ENCODE measurements around the gene TUSC2.

DNA sequence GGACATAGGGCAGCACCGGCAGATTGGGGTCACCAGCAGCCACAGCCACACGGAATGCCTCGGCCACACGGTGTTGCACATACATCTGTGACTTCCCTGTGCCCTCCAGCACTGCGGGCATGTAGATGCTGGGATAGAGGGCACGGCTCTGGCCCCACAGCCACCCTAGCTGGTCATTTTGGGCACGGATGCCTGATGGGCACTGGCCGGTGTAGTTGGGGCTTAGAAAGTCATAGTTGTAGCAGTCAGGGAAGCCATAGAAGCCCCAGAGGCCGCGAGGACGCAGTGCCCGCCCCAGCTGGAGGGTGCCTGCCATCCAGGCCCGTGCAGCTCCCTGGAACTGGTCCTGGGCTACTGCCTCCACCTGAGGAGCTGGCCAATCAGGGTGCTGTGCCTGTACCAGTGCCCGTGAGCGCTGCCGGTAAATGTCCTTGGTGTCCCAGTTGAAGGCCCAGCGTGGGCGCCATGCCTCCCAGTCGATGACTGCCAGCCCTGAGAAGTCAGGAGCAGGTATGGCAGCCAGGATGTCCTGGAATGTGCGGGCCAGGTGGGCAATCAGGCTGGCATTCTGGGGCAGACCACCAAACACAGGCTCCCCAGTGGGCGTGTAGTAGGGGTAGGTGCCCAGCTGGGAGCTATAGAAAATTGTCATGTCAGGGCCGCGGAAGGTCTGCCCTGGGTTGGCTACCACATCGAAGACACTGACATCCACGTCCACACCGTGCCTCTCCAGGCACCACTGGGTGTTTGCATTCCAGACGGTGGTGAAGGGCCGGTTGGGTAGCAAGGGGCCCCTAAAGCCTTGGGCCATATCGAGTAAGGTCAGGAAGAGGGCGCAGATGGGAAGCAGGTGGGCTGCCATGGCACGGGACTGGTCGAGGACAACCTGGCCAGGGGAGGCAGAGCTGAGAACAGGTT is 25.7 kb downstream of the TUSC2 start:
- TF ChIP-seq, protein P1, sequence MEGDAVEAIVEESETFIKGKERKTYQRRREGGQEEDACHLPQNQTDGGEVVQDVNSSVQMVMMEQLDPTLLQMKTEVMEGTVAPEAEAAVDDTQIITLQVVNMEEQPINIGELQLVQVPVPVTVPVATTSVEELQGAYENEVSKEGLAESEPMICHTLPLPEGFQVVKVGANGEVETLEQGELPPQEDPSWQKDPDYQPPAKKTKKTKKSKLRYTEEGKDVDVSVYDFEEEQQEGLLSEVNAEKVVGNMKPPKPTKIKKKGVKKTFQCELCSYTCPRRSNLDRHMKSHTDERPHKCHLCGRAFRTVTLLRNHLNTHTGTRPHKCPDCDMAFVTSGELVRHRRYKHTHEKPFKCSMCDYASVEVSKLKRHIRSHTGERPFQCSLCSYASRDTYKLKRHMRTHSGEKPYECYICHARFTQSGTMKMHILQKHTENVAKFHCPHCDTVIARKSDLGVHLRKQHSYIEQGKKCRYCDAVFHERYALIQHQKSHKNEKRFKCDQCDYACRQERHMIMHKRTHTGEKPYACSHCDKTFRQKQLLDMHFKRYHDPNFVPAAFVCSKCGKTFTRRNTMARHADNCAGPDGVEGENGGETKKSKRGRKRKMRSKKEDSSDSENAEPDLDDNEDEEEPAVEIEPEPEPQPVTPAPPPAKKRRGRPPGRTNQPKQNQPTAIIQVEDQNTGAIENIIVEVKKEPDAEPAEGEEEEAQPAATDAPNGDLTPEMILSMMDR (tag by site-specific recombination; IDR thresholded peaks at IDR 0.05) = no peak
- TF ChIP-seq ZNF324 (tag by site-specific recombination; IDR thresholded peaks at IDR 0.05) = no peak
- TF ChIP-seq, protein P2, sequence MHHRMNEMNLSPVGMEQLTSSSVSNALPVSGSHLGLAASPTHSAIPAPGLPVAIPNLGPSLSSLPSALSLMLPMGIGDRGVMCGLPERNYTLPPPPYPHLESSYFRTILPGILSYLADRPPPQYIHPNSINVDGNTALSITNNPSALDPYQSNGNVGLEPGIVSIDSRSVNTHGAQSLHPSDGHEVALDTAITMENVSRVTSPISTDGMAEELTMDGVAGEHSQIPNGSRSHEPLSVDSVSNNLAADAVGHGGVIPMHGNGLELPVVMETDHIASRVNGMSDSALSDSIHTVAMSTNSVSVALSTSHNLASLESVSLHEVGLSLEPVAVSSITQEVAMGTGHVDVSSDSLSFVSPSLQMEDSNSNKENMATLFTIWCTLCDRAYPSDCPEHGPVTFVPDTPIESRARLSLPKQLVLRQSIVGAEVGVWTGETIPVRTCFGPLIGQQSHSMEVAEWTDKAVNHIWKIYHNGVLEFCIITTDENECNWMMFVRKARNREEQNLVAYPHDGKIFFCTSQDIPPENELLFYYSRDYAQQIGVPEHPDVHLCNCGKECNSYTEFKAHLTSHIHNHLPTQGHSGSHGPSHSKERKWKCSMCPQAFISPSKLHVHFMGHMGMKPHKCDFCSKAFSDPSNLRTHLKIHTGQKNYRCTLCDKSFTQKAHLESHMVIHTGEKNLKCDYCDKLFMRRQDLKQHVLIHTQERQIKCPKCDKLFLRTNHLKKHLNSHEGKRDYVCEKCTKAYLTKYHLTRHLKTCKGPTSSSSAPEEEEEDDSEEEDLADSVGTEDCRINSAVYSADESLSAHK (tag by site-specific recombination; IDR thresholded peaks at IDR 0.05) = no peak
- no peak for TF ChIP-seq ZBTB6 (tag by site-specific recombination; IDR thresholded peaks at IDR 0.05)
- no peak for TF ChIP-seq REPIN1 (tag by site-specific recombination; IDR thresholded peaks at IDR 0.05; ENCODE audit: low read depth)
- TF ChIP-seq ZEB2 (tag by site-specific recombination; IDR thresholded peaks at IDR 0.05) = no peak
- TF ChIP-seq, protein P3, sequence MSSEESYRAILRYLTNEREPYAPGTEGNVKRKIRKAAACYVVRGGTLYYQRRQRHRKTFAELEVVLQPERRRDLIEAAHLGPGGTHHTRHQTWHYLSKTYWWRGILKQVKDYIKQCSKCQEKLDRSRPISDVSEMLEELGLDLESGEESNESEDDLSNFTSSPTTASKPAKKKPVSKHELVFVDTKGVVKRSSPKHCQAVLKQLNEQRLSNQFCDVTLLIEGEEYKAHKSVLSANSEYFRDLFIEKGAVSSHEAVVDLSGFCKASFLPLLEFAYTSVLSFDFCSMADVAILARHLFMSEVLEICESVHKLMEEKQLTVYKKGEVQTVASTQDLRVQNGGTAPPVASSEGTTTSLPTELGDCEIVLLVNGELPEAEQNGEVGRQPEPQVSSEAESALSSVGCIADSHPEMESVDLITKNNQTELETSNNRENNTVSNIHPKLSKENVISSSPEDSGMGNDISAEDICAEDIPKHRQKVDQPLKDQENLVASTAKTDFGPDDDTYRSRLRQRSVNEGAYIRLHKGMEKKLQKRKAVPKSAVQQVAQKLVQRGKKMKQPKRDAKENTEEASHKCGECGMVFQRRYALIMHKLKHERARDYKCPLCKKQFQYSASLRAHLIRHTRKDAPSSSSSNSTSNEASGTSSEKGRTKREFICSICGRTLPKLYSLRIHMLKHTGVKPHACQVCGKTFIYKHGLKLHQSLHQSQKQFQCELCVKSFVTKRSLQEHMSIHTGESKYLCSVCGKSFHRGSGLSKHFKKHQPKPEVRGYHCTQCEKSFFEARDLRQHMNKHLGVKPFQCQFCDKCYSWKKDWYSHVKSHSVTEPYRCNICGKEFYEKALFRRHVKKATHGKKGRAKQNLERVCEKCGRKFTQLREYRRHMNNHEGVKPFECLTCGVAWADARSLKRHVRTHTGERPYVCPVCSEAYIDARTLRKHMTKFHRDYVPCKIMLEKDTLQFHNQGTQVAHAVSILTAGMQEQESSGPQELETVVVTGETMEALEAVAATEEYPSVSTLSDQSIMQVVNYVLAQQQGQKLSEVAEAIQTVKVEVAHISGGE (tag by site-specific recombination; conservative IDR thresholded peaks at IDR 0.05; ENCODE audit: low read depth) = no peak
- TF ChIP-seq ZNF530 (tag by site-specific recombination; IDR thresholded peaks at IDR 0.05; ENCODE audit: low read depth) = no peak
- no peak for TF ChIP-seq REST (tag by site-specific recombination; IDR thresholded peaks at IDR 0.05)
